Brain pericyte (primary cell): ENCODE measurements around the gene ERICH6.
"Not testable (repeated sequence)": the region's sequence is repeated elsewhere in the genome, so short reads cannot be mapped to it uniquely, and the experiment has no call there.

Source experiments
- DNase-seq: peaks from one replicate; pipeline ENCODE4 v3.0.0-alpha.2; 2012; ENCODE audit warnings: low read depth, low spot score

Gene ERICH6

GRCh38 chr3:150682279-150682678 lies 21.4 kb downstream of the ERICH6 start:
- DNase-seq: no peak

GRCh38 chr3:150681057-150681456 lies 22.7 kb downstream of the ERICH6 start:
- no peak for DNase-seq

- DNase-seq: no peak
Measured at GRCh38 chr3:150680562-150680961, 23.2 kb downstream of the ERICH6 start.

- no peak for DNase-seq
Measured at GRCh38 chr3:150675587-150675986, 28.1 kb downstream of the ERICH6 start.

GRCh38 chr3:150673966-150674365 lies 29.8 kb downstream of the ERICH6 start:
- no peak for DNase-seq

- DNase-seq: no peak
Measured at GRCh38 chr3:150666167-150666566, 37.6 kb downstream of the ERICH6 start.

GRCh38 chr3:150663461-150663860 lies 40.3 kb downstream of the ERICH6 start:
- DNase-seq: no peak

GRCh38 chr3:150662410-150663200 lies 41.1 kb downstream of the ERICH6 start:
- no peak for DNase-seq

GRCh38 chr3:150656316-150656715 lies 47.4 kb downstream of the ERICH6 start:
- no peak for DNase-seq

- DNase-seq: no peak
Measured at GRCh38 chr3:150653110-150653561, 50.6 kb downstream of the ERICH6 start.

GRCh38 chr3:150640256-150640655 lies 63.5 kb downstream of the ERICH6 start:
- DNase-seq: no peak

GRCh38 chr3:150639262-150639661 lies 64.5 kb downstream of the ERICH6 start:
- no peak for DNase-seq

GRCh38 chr3:150636258-150636657 lies 67.5 kb downstream of the ERICH6 start:
- no peak for DNase-seq

GRCh38 chr3:150635526-150635925 lies 68.2 kb downstream of the ERICH6 start:
- DNase-seq: no peak

GRCh38 chr3:150635076-150635475 lies 68.6 kb downstream of the ERICH6 start:
- no peak for DNase-seq

- no peak for DNase-seq
Measured at GRCh38 chr3:150631515-150632221, 72.1 kb downstream of the ERICH6 start.

GRCh38 chr3:150627557-150627956 lies 76.2 kb downstream of the ERICH6 start:
- DNase-seq: no peak

GRCh38 chr3:150626148-150626930 lies 77.4 kb downstream of the ERICH6 start:
- DNase-seq: no peak

GRCh38 chr3:150623945-150624344 lies 79.8 kb downstream of the ERICH6 start:
- DNase-seq: no peak

GRCh38 chr3:150622955-150623354 lies 80.8 kb downstream of the ERICH6 start:
- not testable (repeated sequence) for DNase-seq

- no peak for DNase-seq
Measured at GRCh38 chr3:150620002-150620689, 83.6 kb downstream of the ERICH6 start.
